K562 (cell line): ENCODE data around the gene FOLR2. TPM values are rescaled to one million over a fixed set of nuclear protein-coding genes. Genes with fewer than 3 reads are reported as not detected.

ENCODE experiments used
- ARID3A ChIP-seq: IDR thresholded peaks from 2 replicates; pipeline ENCODE4 v1.6.1; 2012; ENCODE audit warnings: low read depth, low read length, improper control_type of control experiment, borderline replicate concordance
- NFIC ChIP-seq: fragments of 450-650 bp; IDR thresholded peaks from 2 replicates; pipeline ENCODE4 v1.6.1; 2017; ENCODE audit warnings: mild to moderate bottlenecking, inconsistent platforms
- PHF8 ChIP-seq: fragments of 200-600 bp; sonication (generic); IDR thresholded peaks from 2 replicates; pipeline ENCODE4 v1.6.1; 2012; ENCODE audit warnings: mixed run types, mild to moderate bottlenecking, inconsistent platforms, low read length, moderate library complexity, borderline replicate concordance
- ZNF592 ChIP-seq: fragments of 450-650 bp; IDR thresholded peaks from 2 replicates; pipeline ENCODE4 v1.6.1; 2017; ENCODE audit warnings: antibody characterized with exemption, mild to moderate bottlenecking
- polyA plus RNA-seq, 8 experiments: library from polyadenylated mRNA; depleted of rRNA in 4 of 8; stranded (reverse) in 5 of 8; unstranded in 3 of 8; fragments of >200 nt; fragmentation: Nextera tagmentation in 2 of 8; fragmentation: Illumina TruSeq in 1 of 8; extraction: Ambion mirVana in 2 of 8; extraction: Trizol in 1 of 8; gene quantifications; 2 replicates each; pipeline versions ENCODE4 v1.2.1 to v1.2.3, GENCODE V29; 2011 to 2014; ENCODE audit warnings: inconsistent platforms in 1 of 8, missing spikeins in 1 of 8
- total RNA-seq, 7 experiments: library from RNA; depleted of rRNA in 6 of 7; stranded (reverse); fragments of >200 nt in 6 of 7; fragmentation: Illumina TruSeq in 2 of 7; extraction: Trizol in 2 of 7; gene quantifications; 2 replicates each; pipeline versions ENCODE4 v1.2.1 to v1.2.3, GENCODE V29; 2011 to 2021; ENCODE audit warnings: low replicate concordance in 1 of 7

Gene FOLR2
- total and polyA plus RNA-seq, 9 of the 15 experiments (the other 6 are each of a cell fraction or from before 2014, with no cell fraction given) = 0.27 TPM; not detected in 8

GRCh38 chr11:72228844-72229231, 12.2 kb downstream of the FOLR2 start (continued):
- TF ChIP-seq ZNF592 (no peak), ARID3A (no peak), NFIC (no peak), PHF8 (no peak)
- TF ChIP-seq, all 486 proteins: peak for 0
